ENCODE data around the gene PRKRIP1. TPM values are rescaled to one million over a fixed set of nuclear protein-coding genes. Genes with fewer than 3 reads are reported as not detected.

Gene PRKRIP1
- total and polyA plus RNA-seq, 2 donors (not counting 1 experiment from before 2014, with no cell fraction given): 13.8 to 16.3 TPM

- H3K4me2 ChIP-seq (ENCODE audit: extremely low read depth, insufficient read depth, low read length): no peak overlapping the region
- H3K4me1 ChIP-seq (ENCODE audit: control insufficient read depth, extremely low read depth, insufficient read depth, low read length): no peaks in the 10 kb centered on the region
- no peaks in the 10 kb centered on the region for H4K20me1 ChIP-seq (ENCODE audit: control insufficient read depth, extremely low read depth, insufficient read depth, low read length)
- H3K27ac ChIP-seq (ENCODE audit: insufficient read depth, low read length): no peak overlapping the region
- H3K9ac ChIP-seq (ENCODE audit: insufficient read depth, low read length): no peak overlapping the region
- H3K9me3 ChIP-seq (ENCODE audit: control insufficient read depth, insufficient read depth, low read depth, low read length): no peaks in the 10 kb centered on the region
- H3K27me3 ChIP-seq (ENCODE audit: control insufficient read depth, insufficient read depth, low read length): no peaks in the 10 kb centered on the region
- no peak for TF ChIP-seq CTCF (conservative IDR thresholded peaks at IDR 0.05 in 1 of 2, IDR thresholded peaks at IDR 0.05 in 1 of 2; ENCODE audit: low read depth in 1 of 2, low read length in 2 of 2)
- no peak for TF ChIP-seq EZH2 (IDR thresholded peaks at IDR 0.05; ENCODE audit: low read length, missing control alignments)
- DNase-seq (ENCODE audit: low read depth in 2 of 2): no peak
- no peak overlapping the region for H3K4me3 ChIP-seq (replicated peaks in 1 of 4; ENCODE audit: control extremely low read depth in 1 of 4, insufficient read depth in 1 of 4, low read depth in 3 of 4, low read length in 4 of 4)
- no peaks in the 10 kb centered on the region for H3K79me2 ChIP-seq (ENCODE audit: control insufficient read depth, insufficient read depth, low read length)
- H3K36me3 ChIP-seq (ENCODE audit: control insufficient read depth, insufficient read depth, low read length): peaks cover 14% of the 10 kb centered on the region
- no peak overlapping the region for H2AFZ ChIP-seq (ENCODE audit: low read length)
Observed at GRCh38 chr7:102424787-102425218, 28.6 kb downstream of the PRKRIP1 start.

DNA sequence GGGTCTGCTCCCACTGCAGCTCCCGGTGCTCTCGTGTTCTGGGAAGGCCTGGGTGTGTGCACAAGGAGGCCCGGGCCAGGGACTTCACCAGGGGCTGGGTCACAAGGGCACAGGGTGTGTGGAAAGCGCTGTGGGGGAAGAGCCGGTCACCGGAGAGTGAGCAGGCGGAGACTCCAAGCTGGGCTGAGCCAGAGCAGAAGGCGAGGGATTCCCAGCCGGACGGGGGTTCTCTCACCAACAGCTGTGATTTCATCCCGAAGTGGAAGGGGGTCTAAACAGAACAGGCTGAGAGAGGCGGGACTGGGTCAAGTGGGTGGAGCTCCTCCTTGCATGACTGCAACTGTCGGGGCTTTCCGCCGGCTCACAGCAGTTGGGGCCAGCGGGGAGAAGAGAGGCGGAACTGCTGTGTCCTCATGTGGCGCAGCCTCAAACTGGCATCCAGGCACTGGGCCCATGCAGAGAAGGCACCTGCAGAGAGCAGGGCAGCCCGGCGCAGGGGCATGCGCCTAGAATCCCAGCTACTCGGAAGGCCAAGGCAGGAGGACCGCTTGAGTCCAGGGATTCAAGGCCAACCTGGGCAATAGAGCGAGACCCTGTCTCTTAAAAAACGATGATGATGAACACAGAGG lies 29.6 kb downstream of the PRKRIP1 start:
- H3K4me3 ChIP-seq (replicated peaks in 1 of 4; ENCODE audit: control extremely low read depth in 1 of 4, insufficient read depth in 1 of 4, low read depth in 3 of 4, low read length in 4 of 4): no peak overlapping the region
- no peaks in the 10 kb centered on the region for H3K9me3 ChIP-seq (ENCODE audit: control insufficient read depth, insufficient read depth, low read depth, low read length)
- no peak overlapping the region for H3K9ac ChIP-seq (ENCODE audit: insufficient read depth, low read length)
- no peaks in the 10 kb centered on the region for H3K4me1 ChIP-seq (ENCODE audit: control insufficient read depth, extremely low read depth, insufficient read depth, low read length)
- no peak overlapping the region for H2AFZ ChIP-seq (ENCODE audit: low read length)
- no peak overlapping the region for H3K27ac ChIP-seq (ENCODE audit: insufficient read depth, low read length)
- no peaks in the 10 kb centered on the region for H3K27me3 ChIP-seq (ENCODE audit: control insufficient read depth, insufficient read depth, low read length)
- TF ChIP-seq CTCF (conservative IDR thresholded peaks at IDR 0.05 in 1 of 2, IDR thresholded peaks at IDR 0.05 in 1 of 2; ENCODE audit: low read depth in 1 of 2, low read length in 2 of 2) (no peak), EZH2 (IDR thresholded peaks at IDR 0.05; ENCODE audit: low read length, missing control alignments) (no peak)
- H3K36me3 ChIP-seq (ENCODE audit: control insufficient read depth, insufficient read depth, low read length): peaks cover 14% of the 10 kb centered on the region
- no peaks in the 10 kb centered on the region for H3K79me2 ChIP-seq (ENCODE audit: control insufficient read depth, insufficient read depth, low read length)
- no peak for DNase-seq (ENCODE audit: low read depth in 2 of 2)
- H4K20me1 ChIP-seq (ENCODE audit: control insufficient read depth, extremely low read depth, insufficient read depth, low read length): no peaks in the 10 kb centered on the region
- no peak overlapping the region for H3K4me2 ChIP-seq (ENCODE audit: extremely low read depth, insufficient read depth, low read length)

- no peak overlapping the region for H2AFZ ChIP-seq (ENCODE audit: low read length)
- peaks cover 14% of the 10 kb centered on the region for H3K36me3 ChIP-seq (ENCODE audit: control insufficient read depth, insufficient read depth, low read length)
- H3K4me1 ChIP-seq (ENCODE audit: control insufficient read depth, extremely low read depth, insufficient read depth, low read length): no peaks in the 10 kb centered on the region
- H3K4me2 ChIP-seq (ENCODE audit: extremely low read depth, insufficient read depth, low read length): no peak overlapping the region
- TF ChIP-seq EZH2 (IDR thresholded peaks at IDR 0.05; ENCODE audit: low read length, missing control alignments) (no peak), CTCF (conservative IDR thresholded peaks at IDR 0.05 in 1 of 2, IDR thresholded peaks at IDR 0.05 in 1 of 2; ENCODE audit: low read depth in 1 of 2, low read length in 2 of 2) (no peak)
- no peak for DNase-seq (ENCODE audit: low read depth in 2 of 2)
- no peaks in the 10 kb centered on the region for H4K20me1 ChIP-seq (ENCODE audit: control insufficient read depth, extremely low read depth, insufficient read depth, low read length)
- H3K79me2 ChIP-seq (ENCODE audit: control insufficient read depth, insufficient read depth, low read length): no peaks in the 10 kb centered on the region
- H3K4me3 ChIP-seq (replicated peaks in 1 of 4; ENCODE audit: control extremely low read depth in 1 of 4, insufficient read depth in 1 of 4, low read depth in 3 of 4, low read length in 4 of 4): no peak overlapping the region
- no peaks in the 10 kb centered on the region for H3K9me3 ChIP-seq (ENCODE audit: control insufficient read depth, insufficient read depth, low read depth, low read length)
- H3K27me3 ChIP-seq (ENCODE audit: control insufficient read depth, insufficient read depth, low read length): no peaks in the 10 kb centered on the region
- H3K9ac ChIP-seq (ENCODE audit: insufficient read depth, low read length): no peak overlapping the region
- H3K27ac ChIP-seq (ENCODE audit: insufficient read depth, low read length): no peak overlapping the region
Observed at GRCh38 chr7:102426268-102427018, 30.3 kb downstream of the PRKRIP1 start.
